HG02885 (cell line): ENCODE data around the gene USP27X.

ENCODE experiments used
- ATAC-seq: cut with Tn5 transposase; IDR thresholded peaks from one replicate; pipeline ENCODE4 v1.9.1; 2021; ENCODE audit warnings: mild to moderate bottlenecking; ENCODE audit not compliant: unreplicated experiment, poor library complexity

Gene USP27X

DNA sequence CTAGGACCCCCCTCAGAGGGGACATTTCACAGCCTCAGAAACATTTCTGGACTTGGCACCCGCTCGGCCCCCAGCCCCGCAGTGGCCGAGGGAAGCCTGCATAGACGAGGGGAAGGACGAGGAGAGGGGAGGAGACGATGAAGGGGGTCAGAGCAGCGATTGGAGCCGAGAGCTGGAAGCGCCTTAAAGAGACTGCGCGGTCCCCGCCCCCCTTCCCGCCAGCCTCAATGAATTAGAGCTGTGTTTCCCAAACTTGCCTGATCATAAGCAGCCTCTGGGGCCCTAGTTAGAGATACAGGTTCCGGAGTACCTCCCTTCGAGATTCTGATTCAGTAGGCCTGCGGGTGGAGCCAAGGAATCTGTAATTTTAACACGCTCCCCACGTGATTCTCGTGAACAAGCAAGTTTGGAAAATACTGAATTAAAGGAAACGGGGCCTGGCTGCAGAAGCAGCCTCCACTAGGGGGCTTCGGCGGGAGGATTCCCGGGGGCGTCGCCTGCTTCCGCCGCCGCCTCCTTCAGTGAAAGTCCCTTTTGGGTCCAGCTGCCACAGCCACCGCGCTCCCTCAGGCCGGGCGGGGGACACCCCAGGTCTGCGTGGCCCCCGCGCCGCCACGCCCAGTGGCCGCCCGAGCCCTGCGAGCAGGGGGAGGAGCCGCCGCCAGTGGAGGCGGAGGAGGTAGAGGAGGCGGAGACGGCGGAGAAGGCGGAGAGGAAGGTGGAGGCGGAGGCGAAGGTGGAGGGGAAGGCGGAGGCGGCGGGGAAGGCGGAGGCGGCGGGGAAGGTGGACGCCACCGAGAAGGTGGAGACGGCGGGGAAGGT, at the start of gene USP27X:
Gene USP27X, plus strand, starts transcription at position 651 of the 822 bp plus-strand sequence. CDS start 824 bp downstream, outside the sequence.
- peak; percentile 88 for ATAC-seq

DNA sequence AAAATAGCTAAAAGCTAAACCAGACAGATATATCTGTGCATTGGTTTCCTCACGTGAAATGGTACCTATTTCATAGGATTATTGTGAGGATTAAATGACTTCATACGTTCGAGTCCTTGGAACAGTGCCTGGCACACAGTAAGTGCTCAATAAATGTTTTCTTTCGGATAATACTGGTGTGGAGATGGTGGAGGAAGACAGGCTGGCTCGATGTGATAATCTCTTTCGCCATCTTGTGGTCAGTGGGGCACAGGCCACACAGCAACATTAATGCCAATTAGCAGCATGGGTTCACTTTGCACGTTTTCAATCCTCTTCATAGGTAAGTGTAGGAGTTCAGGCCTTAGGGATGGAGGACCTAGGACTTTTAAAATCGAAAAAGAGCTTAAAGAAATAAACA, 40.9 kb upstream of the USP27X start:
- peak; percentile 63 for ATAC-seq

DNA sequence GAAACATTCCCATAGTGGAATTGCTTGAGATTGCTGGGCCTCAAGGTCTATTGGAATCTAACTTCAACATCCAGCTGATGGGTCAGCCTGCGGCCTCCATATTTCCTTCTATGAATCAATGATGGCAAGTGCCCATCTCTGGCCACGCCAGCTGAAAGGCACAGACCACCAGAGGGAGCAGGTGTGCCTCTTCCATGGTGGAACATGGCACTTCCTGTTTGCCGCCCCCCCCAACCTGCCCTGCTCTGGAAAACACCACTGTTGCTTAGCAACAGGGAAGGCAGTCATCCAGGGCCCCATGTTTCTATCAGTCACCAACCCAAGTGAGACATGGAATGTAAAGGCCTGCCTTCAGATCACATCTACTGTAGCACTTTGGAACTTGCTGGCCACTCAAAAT, 38.6 kb upstream of the USP27X start:
- ATAC-seq, result no peak

DNA sequence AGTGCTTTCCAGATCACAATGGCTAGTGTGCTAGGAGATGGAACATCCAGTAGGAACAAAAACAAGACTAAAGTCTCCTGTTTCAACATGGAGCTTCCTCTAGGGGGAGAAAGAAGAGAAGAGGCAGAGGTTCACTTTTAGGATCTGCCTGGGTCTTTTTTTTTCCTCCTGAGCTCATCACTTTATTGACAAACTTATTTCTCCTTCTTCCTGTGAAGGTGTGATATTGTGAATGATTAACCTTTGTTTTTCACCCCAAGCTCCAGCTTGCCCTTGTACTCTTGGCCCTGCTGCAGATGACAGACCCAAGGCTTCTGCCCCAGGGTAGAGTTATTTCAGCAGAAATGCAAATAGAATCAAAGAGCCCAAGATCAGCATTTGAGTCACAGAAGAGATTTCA, 36.7 kb upstream of the USP27X start:
- no peak for ATAC-seq

DNA sequence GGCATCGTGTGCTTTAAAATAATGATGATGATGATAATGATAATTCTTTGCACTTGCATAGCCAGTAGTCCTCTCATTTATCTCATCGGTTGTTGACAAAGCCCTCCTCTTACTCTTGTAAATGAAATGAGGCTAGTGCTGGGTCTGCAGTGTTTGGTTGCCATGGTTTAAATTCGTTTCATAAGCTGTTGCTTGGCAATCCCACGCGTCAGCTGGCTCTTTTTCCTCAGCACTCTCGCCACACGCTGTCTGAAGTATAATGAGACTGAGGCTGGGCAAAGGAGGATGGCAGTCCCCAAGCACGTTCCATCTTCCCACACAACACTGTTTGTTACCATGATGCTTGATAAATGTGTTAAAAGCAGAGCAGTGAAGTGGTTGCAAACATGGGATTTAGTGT, 34.7 kb upstream of the USP27X start:
- ATAC-seq, result no peak

DNA sequence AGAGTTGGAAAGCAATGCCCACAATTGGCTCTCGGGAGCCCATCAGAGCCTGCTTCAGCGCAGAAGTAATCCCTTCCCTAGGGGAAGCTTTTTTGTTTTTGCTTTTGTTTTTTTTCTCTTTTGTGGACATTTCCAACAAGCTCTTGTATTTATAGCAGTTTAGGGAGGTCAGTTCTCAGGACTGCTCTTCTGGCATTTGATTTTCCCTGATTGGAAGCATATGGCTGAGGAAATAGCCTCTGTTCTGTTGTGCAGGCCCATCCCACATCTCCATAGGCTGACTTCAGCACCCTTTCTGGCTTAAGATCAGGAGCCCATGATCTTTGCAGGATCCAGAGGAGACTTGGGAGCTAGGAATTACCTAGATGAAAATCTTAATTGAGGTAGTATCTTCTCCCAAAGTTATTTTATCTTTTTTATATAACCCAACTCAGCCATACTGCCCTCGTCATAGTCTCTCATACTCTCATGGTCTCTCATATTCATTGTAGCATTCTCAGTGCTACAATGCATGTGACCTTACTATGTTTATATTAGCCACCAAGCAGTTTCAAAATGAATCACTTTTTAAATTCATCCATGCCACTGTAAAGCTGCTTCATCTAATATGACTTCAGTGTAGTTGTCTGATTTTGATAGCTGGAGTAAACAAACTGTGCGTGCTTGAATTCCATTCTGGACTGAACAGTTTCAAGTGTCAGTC, 33.4 kb upstream of the USP27X start:
- peak; percentile 64 for ATAC-seq

DNA sequence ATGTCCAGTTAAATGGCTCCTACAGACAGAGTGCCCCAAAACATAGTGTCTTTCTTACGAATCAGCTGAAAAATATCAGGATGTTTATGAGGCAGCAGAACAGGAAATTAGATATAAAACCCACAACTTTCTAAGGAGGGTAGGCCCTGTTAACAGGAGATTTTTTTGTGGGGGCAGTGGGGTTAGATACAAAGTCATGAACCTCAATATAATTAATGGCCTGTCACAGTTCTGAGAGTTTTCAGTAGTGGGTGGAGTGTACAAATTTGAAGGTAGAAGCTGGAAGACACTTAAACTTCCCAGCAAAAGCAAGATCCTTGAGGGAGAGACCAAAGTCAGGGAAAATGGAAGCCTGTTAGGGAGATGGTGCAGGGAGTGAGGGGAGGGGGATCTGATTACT, 32.8 kb upstream of the USP27X start:
- ATAC-seq, result no peak

DNA sequence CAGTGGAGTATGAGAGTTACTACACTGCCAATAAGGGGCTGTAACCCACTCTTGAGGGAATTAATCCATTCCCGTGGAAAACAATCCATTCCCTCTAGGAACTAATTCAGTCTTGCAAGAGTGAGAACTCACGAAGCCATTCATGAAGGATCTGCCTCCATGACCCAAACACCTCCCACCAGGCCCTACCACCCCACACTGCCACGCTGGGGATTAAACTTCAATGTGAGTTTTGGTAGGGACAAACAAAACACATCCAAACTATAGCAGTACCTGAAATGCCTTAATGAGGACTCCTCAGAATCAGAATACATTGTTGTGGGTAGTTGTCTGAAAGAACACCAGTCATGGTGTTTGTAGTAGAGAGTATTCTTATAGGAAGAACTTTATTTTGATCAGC, 31.0 kb upstream of the USP27X start:
- ATAC-seq, result no peak

DNA sequence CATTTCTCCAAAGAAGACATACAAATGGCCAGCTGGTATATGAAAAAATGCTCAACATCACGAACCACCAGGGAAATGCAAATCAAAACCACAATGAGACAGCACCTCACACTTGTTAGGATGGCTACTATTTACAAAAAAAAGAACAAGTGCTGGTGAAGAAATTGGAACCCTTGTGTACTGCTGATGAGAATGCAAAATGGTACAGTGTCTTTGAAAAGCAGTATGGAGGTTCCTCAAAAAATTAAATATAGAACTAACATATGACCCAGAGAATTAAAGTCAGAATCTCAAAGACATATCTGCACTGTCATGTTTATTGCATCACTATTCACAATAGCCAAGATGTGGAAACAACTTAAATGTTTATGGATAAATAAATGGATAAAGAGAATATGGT, 29.3 kb upstream of the USP27X start:
- ATAC-seq, result no peak

DNA sequence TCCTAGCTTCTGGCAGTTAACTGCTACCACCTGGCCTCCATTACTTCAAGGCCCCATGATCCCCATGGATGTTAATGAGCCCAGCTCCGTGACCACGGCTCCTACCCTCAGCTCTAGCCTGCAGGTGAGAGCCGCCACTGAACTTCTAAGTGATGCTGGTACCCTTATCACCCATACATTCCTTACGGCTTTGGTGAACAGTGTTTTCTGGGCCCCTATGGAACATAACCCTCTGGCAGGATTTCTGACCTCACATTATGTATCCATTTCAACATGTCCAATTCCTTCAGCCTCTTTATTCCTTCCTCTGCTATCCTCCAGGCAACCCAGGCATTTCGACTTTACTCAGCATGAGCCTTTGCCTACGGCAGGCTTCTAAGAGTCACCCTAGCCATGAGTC, 25.6 kb upstream of the USP27X start:
- ATAC-seq, result no peak

DNA sequence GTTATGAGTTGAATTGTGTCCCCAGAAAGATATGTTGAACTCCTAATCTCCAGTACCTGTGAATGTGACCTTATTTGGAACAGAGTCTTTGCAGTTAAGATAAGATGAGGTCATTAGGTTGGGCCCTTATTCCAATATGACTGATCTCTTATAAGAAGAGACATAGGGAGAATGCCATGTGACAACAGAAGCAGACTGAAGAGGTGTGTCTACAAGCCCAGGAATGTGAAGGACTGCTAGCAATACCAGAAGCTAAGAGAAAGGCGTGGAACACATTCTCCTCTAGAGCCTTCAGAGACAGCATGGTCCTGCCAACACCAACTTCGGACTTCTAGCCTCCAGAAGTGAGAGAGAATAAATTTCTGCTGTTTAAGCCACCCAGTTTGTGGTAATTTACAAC, 22.5 kb upstream of the USP27X start:
- no peak for ATAC-seq

DNA sequence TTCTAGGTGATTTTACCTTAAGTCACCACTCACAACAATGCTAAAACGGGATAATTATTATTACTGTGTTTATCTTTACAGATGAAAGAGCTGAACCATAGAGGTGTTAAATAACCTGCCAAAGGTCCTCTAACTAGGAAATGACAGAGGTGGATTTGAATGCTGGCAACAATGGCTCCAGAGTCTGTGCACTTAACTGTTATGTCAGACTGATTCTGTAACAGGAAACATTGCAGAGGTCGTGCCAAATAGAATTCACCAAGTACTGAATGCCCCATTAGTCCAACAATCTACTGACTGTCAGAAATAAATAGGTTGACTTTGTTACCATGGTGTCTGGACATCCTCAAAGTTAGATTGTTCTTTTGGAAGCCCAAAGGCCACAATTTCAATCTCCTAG, 20.9 kb upstream of the USP27X start:
- no peak for ATAC-seq

DNA sequence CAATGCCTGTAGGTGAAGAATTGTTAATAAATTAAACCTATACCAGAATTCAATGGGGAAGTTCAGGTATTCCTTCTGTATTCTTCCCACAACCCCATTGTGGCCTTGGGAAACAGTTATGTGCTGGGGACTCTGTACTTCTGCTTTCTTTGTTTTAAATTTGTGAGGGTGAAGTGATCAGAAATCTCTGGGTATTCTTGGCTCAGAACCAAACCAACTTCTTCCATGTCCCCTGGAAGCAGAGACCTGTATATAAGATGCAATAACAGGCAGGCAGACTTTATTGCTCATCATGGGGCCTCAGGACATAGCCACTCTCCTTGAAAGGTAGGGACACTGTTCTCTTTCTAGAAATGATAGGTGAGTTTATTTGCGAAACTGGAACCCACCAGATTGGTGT, 19.8 kb upstream of the USP27X start:
- no peak for ATAC-seq

DNA sequence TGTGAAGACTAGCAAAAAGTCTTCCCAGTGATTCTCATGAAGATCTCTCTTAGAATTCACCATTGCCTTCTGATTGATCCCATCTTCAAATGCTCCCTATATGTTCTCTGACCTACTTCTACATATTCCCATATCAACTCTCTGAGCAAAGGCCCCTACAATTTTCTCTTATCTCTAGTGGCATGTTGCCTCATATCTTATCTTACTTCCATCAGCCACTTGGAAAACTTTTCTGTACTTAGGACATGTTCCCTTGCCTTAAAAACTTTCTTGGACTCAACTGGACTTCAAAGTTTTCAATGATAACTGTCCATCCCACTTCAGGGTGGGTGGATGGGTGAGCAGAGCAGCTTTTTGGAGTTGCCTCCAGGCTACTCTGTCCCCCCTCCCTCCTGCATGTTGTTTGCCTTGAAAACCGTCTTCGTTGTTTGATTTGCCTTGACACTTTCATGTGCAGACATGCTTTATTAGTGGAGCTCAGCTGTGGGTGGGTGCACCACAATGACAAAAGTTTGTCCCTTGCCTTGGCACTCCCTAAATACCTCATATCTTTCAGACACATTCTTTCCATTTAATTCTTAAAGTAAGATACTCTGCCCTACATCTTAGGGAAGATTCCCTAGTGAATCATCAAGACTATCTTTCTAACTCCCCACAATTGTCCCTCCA, 18.3 kb upstream of the USP27X start:
- no peak for ATAC-seq

DNA sequence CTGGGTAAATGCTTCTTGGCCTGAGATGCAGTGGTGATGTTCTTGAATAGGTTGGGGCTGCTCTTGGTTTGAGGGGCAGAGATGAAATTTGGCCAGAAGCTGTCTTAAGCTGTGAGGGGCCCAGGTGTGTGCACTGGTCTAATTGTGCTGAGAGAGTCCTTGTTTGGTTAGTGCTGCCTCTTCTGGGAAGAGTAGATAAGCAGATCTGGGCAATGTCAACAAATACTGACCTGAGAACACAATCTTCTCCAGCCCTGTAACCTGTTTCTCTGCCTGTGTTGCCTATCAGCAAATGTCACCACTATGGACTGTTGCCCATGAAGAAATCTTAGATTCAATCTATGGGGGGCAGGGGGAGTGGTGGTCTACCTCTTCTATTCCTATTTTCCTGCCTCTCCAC, 17.2 kb upstream of the USP27X start:
- ATAC-seq, result no peak

DNA sequence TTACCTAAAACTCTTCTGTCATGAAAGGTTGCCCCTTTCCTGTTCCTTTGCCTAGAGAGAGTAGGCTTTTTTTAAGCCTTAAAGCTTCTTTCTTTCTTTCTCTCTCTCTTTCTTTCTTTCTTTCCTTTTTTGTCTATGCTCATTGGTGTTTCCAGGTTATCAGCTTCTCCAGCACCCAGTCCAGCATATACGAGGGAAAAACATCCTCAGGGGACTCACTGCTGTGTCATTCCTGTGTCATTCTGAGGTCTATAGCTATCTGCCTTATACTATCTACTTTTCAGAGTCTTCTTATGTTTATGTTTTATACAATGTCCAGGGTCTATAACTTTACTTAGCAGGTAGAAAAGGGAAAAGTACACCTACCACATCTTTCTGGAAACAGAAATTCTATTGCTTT, 10.5 kb upstream of the USP27X start:
- ATAC-seq, result no peak

DNA sequence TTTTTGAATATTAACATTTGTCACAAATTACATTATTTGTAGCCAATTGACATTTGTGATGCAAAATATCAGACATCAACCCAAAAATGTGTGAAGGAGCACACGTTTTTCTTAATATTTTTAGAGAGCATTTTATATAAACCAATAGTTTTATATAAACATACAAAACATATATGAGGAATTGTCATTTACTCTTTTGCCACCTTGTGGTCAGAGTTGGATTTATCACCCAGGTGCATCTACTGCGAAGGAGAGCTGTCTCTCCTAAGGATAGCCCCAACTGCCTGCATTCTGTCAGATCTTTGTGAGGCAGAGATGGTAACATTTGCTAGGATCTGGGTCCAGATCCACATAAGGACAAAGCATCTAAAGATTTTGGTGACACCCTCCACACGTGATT, 2.5 kb upstream of the USP27X start:
- peak; percentile 33 for ATAC-seq

DNA sequence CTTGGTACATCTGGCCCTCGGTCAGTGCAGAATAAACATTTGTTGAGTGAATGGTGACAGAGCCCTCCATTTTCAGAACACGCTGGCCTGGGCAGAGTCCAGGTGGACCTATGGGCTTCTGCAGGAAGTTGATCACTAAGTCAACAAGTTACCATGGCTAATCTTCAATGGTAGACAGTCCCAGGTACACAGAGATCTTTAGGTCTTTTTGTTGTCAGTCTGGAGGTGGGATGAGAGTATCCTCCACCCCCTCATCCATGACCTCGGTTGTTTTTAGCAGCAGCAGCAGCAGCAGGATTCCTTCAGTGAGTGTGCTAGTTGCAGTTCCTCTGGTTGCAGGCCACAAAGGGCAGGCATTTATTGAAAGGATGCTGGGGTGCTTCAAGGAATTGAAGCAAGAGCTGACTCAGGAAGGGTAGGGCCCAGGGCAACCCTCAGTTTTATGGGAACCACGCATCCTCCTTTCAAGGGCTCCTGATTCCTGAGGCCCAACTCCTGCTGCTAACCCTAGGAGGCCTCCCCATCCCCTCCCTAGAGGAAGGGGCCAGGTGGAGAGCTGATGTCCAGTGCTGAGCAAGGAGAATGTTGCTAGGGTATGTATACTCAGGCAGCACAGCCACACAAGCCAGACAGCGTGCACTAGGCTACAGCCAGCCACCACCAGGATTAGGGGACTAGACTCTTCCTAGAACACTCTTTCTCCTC, 1.7 kb upstream of the USP27X start:
- ATAC-seq, result no peak

DNA sequence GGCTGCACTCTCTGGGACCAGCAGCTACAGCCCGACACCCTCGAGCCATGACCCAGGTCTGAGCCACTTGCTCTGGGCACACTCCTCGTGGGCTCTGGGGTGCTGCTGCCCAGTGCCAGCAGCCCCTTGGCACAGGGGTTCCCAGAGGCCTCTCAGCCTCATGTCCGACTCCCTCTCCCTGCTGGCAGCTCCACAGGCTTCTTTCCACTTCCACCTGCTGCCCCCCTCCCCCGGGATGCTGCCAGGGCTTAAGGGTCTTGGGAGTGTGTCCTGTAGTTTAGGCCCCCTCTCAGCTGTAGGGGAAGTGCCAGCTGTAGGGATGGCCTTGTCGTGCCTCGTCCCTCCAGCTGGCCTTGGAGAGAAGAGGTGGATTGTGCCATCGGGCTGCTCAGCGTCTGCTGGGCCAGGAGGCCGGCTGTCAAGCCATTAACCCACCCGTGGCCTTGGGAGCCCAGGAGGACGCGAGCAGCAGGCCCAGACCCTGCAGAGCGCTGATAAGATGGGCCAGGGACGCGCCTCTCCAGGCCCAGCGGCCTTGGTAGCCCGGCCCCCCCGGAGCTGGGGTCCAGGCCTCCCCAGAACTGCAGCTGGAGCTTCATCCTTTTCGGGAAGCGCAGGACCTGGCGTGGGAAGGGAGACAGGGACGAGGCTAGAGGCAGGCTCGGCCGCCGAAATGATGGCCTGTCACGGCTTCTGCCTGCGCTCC, 1.0 kb upstream of the USP27X start:
- ATAC-seq, result no peak

DNA sequence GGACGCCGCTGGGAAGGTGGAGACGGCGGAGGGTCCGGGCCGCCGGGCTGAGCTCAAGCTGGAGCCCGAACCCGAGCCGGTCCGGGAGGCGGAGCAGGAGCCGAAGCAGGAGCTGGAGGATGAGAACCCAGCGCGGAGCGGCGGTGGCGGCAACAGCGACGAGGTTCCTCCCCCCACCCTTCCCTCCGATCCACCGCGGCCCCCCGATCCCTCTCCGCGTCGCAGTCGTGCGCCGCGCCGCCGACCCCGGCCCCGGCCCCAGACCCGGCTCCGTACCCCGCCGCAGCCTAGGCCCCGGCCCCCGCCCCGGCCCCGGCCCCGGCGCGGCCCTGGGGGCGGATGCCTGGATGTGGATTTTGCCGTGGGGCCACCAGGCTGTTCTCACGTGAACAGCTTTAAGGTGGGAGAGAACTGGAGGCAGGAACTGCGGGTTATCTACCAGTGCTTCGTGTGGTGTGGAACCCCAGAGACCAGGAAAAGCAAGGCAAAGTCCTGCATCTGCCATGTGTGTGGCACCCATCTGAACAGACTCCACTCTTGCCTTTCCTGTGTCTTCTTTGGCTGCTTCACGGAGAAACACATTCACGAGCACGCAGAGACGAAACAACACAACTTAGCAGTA, 483 bp downstream of the USP27X start:
- peak; percentile 5 for ATAC-seq
